Activated T-helper 1 cell treated with Interleukin-2 at 50 U/mL for 16 hours (primary cell): Measurements from ENCODE around the gene SYT10.
"Not testable (repeated sequence)": the region's sequence is repeated elsewhere in the genome, so short reads cannot be mapped to it uniquely, and the experiment has no call there.

Source experiments
- DNase-seq: peaks from one replicate; pipeline ENCODE4 v3.0.0-alpha.2; 2020; ENCODE audit warnings: low read depth

SYT10 gene

DNA sequence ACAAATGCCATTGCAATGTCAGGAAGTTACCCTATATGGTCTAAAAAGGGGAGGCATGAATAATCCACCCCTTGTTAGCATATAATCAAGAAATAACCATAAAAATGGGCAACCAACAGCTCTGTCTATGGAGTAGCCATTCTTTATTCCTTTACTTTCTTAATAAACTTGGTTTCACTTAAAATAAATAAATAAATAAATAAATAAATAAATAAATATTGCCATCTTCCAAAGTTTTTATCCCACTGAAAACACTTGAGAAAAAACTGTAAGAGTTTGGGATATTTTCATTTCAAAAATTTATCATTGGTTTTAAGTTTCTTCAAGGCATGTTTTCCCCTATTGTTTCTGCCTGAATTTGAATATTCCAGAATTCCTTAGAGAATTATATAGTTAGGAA lies 89.8 kb downstream of the SYT10 start:
- DNase-seq = no peak

DNA sequence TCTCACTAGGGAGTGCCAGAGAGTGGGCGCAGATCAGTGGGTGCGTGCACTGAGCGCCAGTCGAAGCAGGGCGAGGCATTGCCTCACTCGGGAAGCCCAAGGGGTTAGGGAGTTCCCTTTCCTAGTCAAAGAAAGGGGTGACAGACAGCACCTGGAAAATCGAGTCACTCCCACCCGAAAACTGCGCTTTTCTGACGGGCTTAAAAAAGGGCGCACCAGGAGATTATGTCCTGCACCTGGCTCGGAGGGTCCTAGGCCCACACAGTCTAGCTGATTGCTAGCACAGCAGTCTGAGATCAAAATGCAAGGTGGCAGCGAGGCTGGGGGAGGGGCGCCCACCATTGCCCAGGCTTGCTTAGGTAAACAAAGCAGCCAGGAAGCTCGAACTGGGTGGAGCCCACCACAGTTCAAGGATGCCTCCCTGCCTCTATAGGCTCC lies 107.6 kb downstream of the SYT10 start:
- not testable (repeated sequence) for DNase-seq

DNA sequence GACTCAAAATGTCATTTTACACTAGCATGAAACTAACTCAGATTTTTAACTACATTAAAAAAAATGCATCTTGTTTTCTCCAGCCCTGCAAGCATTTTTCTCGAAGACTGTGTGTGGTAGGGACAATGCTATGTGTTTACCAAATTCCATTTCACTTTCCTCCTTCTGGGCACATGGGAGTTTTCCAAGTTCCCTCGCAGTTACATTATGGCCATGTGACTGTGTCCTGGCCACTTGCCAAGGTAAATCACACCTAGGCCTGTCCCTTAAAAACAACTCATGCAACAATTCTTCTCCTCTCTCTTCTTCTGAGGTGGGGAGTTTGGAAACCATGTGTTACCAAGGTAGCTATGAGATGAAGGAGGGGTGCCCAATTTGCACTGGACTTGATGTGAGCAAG lies 108.7 kb downstream of the SYT10 start:
- DNase-seq = no peak
